Nephron (organoid): ENCODE data around the gene USP31.

Experiments used
- H3K27ac Mint-ChIP-seq, 3 experiments: 2 replicates each; pipeline ENCODE4 v1.8.0; 2020; ENCODE audit warnings: mixed read lengths in 3 of 3, mild to moderate bottlenecking in 2 of 3, moderate library complexity in 1 of 3
- H3K27me3 Mint-ChIP-seq: 2 replicates; pipeline ENCODE4 v1.8.0; 2021; ENCODE audit warnings: low read depth, mild to moderate bottlenecking, moderate library complexity, mixed read lengths
- H3K36me3 Mint-ChIP-seq: 2 replicates; pipeline ENCODE4 v1.8.0; 2020; ENCODE audit warnings: low read depth, mixed read lengths
- H3K4me1 Mint-ChIP-seq: 2 replicates; pipeline ENCODE4 v1.8.0; 2020; ENCODE audit warnings: mixed read lengths
- H3K4me3 Mint-ChIP-seq, 3 experiments: 2 replicates each; pipeline ENCODE4 v1.8.0; 2020; ENCODE audit warnings: mild to moderate bottlenecking in 3 of 3, mixed read lengths in 3 of 3, moderate library complexity in 2 of 3
- H3K9me3 Mint-ChIP-seq: 2 replicates; pipeline ENCODE4 v1.8.0; 2020; ENCODE audit warnings: mixed read lengths
- TF ChIP-seq, protein P1 (sequence below), 3 experiments: fragments of 200-600 bp; sonication (generic); IDR thresholded peaks; one replicate each; pipeline ENCODE4 v1.5.0; 2021; ENCODE audit warnings: antibody characterized with exemption in 3 of 3; ENCODE audit not compliant: unreplicated experiment in 3 of 3

The USP31 gene

DNA sequence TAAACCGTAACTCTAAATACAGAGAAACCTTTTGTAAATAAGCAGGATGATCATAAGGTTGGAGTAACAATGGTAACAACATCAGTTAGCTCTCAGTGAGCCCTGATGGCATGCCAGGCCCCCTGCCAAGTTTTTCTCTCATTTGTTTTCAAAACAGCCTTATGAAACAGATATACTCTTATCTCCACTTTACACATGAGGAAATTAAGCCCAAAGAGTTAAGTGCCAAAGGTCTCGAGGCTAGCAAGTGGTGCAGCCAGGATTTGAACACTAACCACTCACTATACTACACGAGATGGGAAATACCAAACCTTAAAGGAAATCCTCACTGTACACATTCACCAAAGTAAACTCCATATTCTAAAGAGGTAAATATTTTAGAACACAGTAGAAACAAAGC lies 15.0 kb downstream of the USP31 start:
- H3K27me3 Mint-ChIP-seq: no peaks in the 10 kb centered on the region
- H3K9me3 Mint-ChIP-seq: peaks cover 9% of the 10 kb centered on the region
- peak overlapping the region; percentile 43 to 84 (median 59) for H3K27ac Mint-ChIP-seq
- no peaks in the 10 kb centered on the region for H3K36me3 Mint-ChIP-seq
- H3K4me1 Mint-ChIP-seq: peaks cover 35% of the 10 kb centered on the region
- no peak overlapping the region for H3K4me3 Mint-ChIP-seq
- TF ChIP-seq, protein P1, sequence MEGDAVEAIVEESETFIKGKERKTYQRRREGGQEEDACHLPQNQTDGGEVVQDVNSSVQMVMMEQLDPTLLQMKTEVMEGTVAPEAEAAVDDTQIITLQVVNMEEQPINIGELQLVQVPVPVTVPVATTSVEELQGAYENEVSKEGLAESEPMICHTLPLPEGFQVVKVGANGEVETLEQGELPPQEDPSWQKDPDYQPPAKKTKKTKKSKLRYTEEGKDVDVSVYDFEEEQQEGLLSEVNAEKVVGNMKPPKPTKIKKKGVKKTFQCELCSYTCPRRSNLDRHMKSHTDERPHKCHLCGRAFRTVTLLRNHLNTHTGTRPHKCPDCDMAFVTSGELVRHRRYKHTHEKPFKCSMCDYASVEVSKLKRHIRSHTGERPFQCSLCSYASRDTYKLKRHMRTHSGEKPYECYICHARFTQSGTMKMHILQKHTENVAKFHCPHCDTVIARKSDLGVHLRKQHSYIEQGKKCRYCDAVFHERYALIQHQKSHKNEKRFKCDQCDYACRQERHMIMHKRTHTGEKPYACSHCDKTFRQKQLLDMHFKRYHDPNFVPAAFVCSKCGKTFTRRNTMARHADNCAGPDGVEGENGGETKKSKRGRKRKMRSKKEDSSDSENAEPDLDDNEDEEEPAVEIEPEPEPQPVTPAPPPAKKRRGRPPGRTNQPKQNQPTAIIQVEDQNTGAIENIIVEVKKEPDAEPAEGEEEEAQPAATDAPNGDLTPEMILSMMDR (IDR thresholded peaks at IDR 0.05; ENCODE audit: unreplicated experiment in 3 of 3): no peak

DNA sequence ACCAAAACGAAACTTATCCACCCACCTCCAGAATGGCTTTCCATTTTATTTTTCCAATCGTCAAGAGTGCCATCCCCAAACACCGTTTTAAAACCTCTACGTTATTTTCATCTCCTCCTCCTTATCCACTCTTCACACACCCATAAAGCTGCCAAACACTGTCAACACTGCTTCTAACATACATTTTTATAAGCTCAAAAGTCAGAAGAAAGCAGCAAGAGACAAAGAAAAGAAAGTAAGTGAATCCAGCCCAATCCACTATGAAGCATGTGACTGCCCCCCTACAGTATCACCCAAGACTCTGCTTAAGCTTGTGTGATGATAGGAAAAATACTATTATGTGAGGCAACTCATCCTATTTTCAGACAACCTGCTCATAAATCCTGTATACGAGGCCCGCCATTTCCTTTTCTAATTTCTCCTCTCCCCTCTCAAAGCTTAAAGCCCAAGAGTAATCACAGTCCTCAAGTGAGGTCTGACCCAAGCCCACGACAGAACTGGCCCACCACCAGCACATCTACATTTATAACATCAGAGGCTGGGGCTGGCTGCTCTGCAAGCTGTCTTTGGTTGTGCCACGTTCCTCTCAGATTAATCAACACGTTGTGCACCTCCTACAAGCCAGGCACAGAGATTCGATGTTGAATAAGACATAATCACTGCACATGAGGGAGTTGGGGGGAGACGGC lies 16.3 kb downstream of the USP31 start:
- peak overlapping the region; percentile 64 to 72 (median 67) for H3K4me3 Mint-ChIP-seq
- no peaks in the 10 kb centered on the region for H3K36me3 Mint-ChIP-seq
- TF ChIP-seq, protein P1 (IDR thresholded peaks at IDR 0.05; ENCODE audit: unreplicated experiment in 3 of 3): no peak
- peak overlapping the region; percentile 90 to 95 (median 92) for H3K27ac Mint-ChIP-seq
- peaks cover 8% of the 10 kb centered on the region for H3K9me3 Mint-ChIP-seq
- peaks cover 35% of the 10 kb centered on the region for H3K4me1 Mint-ChIP-seq
- H3K27me3 Mint-ChIP-seq: no peaks in the 10 kb centered on the region

DNA sequence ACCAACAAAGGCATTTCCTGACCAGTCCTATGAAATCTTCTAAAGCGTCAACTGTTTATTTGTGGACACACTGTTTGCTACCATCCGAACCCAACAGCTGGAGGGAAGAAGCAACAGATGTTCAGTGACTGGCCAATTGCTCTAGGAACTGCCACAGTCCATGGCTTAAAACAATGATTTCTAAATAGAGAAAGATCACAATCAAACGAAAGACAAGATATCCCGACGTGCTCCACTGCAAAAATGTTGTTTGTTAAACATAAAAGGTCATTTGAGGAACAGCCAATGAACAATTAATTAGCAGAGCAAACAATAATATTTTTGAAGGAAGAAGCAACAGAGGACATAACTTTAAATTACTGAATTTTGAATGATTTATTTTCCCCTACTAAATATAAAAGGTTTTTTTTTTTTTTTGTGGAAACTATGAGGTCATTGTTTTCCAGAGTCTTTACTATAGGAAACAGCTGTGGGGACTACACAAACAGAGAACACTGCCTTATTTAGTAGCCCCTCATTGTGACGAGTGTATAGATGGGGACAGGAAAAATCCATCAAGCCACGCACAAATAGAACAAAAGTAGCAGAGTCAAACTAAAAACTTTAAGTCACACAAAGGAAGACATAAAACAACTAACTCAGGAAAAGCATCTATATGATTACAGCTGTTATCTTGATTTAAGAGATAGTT lies 17.2 kb downstream of the USP31 start:
- peaks cover 6% of the 10 kb centered on the region for H3K9me3 Mint-ChIP-seq
- no peaks in the 10 kb centered on the region for H3K36me3 Mint-ChIP-seq
- H3K27ac Mint-ChIP-seq: peak overlapping the region; percentile 90 to 95 (median 92)
- H3K4me3 Mint-ChIP-seq: peak overlapping the region; percentile 11 to 74 (median 65)
- TF ChIP-seq, protein P1 (IDR thresholded peaks at IDR 0.05; ENCODE audit: unreplicated experiment in 3 of 3): no peak
- H3K27me3 Mint-ChIP-seq: no peaks in the 10 kb centered on the region
- peaks cover 35% of the 10 kb centered on the region for H3K4me1 Mint-ChIP-seq

DNA sequence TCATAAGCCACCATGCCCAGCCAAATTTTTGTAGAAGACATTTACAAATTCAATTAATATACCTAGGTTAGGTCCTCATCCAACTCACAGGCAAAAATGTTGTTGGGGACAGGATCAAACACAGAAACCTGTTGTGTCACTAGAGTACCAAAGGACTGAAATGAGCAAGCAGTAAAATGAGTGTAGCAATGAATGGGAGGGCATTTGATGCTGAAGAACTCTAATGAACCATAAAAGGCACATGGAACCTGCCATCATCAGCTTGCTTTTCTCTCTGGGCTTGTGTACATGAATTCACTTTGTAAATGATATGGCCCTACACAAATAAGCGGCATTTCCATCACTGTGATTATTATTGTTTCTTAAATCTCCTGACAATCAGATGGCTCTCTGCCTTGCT lies 17.8 kb downstream of the USP31 start:
- peaks cover 35% of the 10 kb centered on the region for H3K4me1 Mint-ChIP-seq
- peak overlapping the region; percentile 90 to 95 (median 92) for H3K27ac Mint-ChIP-seq
- H3K36me3 Mint-ChIP-seq: no peaks in the 10 kb centered on the region
- no peaks in the 10 kb centered on the region for H3K27me3 Mint-ChIP-seq
- H3K4me3 Mint-ChIP-seq: peak overlapping the region in 1 of 3 experiments; percentile 18
- H3K9me3 Mint-ChIP-seq: peaks cover 6% of the 10 kb centered on the region
- TF ChIP-seq, protein P1 (IDR thresholded peaks at IDR 0.05; ENCODE audit: unreplicated experiment in 3 of 3): no peak

DNA sequence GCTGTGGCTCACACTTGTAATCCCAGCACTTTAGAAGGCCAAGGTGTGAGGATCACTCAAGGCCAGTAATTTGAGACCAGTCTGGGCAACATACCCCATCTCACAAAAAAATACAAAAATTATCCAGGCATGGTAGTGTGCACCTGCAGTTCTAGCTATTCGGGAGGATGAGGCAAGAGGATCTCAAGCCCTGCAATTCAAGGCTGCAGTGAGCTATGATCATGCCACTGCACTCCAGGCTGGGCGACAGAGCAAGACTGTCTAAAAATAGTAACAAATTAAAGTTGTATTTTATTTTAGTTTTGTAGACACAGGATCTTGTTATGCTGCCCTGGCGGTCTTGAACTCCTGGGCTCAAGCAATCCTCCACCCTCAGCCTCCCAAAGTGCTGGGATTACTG lies 18.2 kb downstream of the USP31 start:
- Mint-ChIP-seq H3K9me3 (peaks cover 4% of the 10 kb centered on the region), H3K4me1 (peaks cover 35% of the 10 kb centered on the region), H3K36me3 (no peaks in the 10 kb centered on the region), H3K4me3 (no peak overlapping the region), H3K27me3 (no peaks in the 10 kb centered on the region), H3K27ac (no peak overlapping the region)
- TF ChIP-seq, protein P1 (IDR thresholded peaks at IDR 0.05; ENCODE audit: unreplicated experiment in 3 of 3): no peak
